K562 (cell line): Measurements from ENCODE around the gene PON1. TPM values are rescaled to one million over a fixed set of nuclear protein-coding genes. Genes with fewer than 3 reads are reported as not detected.

Source experiments
- ATAC-seq: fragments of 200-7000 bp; cut with Tn5 transposase; 3 replicates; pipeline ENCODE4 v1.9.1; 2020; ENCODE audit warnings: moderate library complexity
- BruUV-seq: library from RNA; stranded (reverse); fragments of 400-500 nt; replicated peaks from 2 replicates; lab custom pipeline; 2021; lab: Mats Ljungman, UMichigan
- CTCF ChIA-PET: fragments of 300-600 bp; formaldehyde crosslinking; extraction: SDS; loops from one replicate; lab custom pipeline; 2021; ENCODE audit warnings: low intra/inter-chr PET ratio; lab: Yijun Ruan, JAX
- POLR2A ChIA-PET: fragments of 300-600, 350-650 bp; sonication (Branson Sonifier 250); formaldehyde crosslinking; extraction: SDS; loops from one replicate; lab custom pipeline; 2021; ENCODE audit warnings: antibody characterized with exemption, inconsistent platforms; lab: Yijun Ruan, JAX
- DNase-seq, 4 experiments: peaks; one replicate each; pipeline versions ENCODE4 v3.0.0 to v3.0.0-alpha.2; 2011 to 2018; ENCODE audit warnings: low spot score in 3 of 4, mixed read lengths in 3 of 4; ENCODE audit errors: extremely low read depth in 1 of 4
- FAIRE-seq: peaks from 2 replicates; lab custom pipeline; 2011; peaks lifted over from hg19 to GRCh38; lab: Jason Lieb, UNC
- H2AFZ ChIP-seq: 2 replicates; pipeline ENCODE4 v1.6.0; 2011; ENCODE audit warnings: low read depth, low read length, control low read depth, inconsistent platforms
- H3K27ac ChIP-seq: fragments of 200-600 bp; 3 replicates; pipeline ENCODE4 v1.8.0; 2011; ENCODE audit warnings: low read depth, mild to moderate bottlenecking, control low read depth, inconsistent platforms, low read length, moderate library complexity, mixed read lengths; ENCODE audit errors: extremely low read depth
- H3K27me3 ChIP-seq, 2 experiments: fragments of 300-600 bp in 1 of 2; 2 replicates in 1 of 2; 3 replicates in 1 of 2; pipeline versions ENCODE4 v1.6.0 to v1.8.0; 2011; ENCODE audit warnings: inconsistent platforms in 2 of 2, low read length in 2 of 2, mild to moderate bottlenecking in 1 of 2, mixed read lengths in 1 of 2, moderate library complexity in 1 of 2; ENCODE audit not compliant: control insufficient read depth in 2 of 2, insufficient read depth in 2 of 2
- H3K36me3 ChIP-seq: fragments of 300-600 bp; 3 replicates; pipeline ENCODE4 v1.8.0; 2011; ENCODE audit warnings: mild to moderate bottlenecking, low read length, inconsistent platforms; ENCODE audit not compliant: control insufficient read depth, insufficient read depth
- H3K4me1 ChIP-seq, 2 experiments: fragments of 200-600 bp in 1 of 2; replicated peaks in 1 of 2; 2 replicates in 1 of 2; 3 replicates in 1 of 2; pipeline versions ENCODE4 v1.5.1 to v1.8.0; 2011; ENCODE audit warnings: inconsistent platforms in 2 of 2, low read length in 2 of 2, mild to moderate bottlenecking in 1 of 2, mixed read lengths in 1 of 2, moderate library complexity in 1 of 2; ENCODE audit not compliant: control insufficient read depth in 2 of 2, insufficient read depth in 2 of 2
- H3K4me2 ChIP-seq: 2 replicates; pipeline ENCODE4 v1.6.1; 2011; ENCODE audit warnings: low read length, control low read depth, inconsistent platforms, mixed read lengths; ENCODE audit not compliant: insufficient read depth
- H3K4me3 ChIP-seq: fragments of 200-600 bp; sonication (generic), shearing (Covaris generic); 2 replicates; pipeline ENCODE4 v1.5.1; 2016; ENCODE audit warnings: control low read depth, inconsistent platforms
- H3K79me2 ChIP-seq: fragments of 200-600 bp; 3 replicates; pipeline ENCODE4 v1.8.0; 2011; ENCODE audit warnings: low read length, inconsistent platforms; ENCODE audit not compliant: control insufficient read depth, insufficient read depth
- H3K9ac ChIP-seq, 2 experiments: 2 replicates each; pipeline versions ENCODE4 v1.6.0 to v1.6.1; 2011; ENCODE audit warnings: low read depth in 2 of 2, low read length in 2 of 2, control low read depth in 1 of 2, inconsistent platforms in 1 of 2, mild to moderate bottlenecking in 1 of 2, mixed read lengths in 1 of 2; ENCODE audit not compliant: insufficient read depth in 1 of 2
- H3K9me1 ChIP-seq: one replicate; pipeline ENCODE4 v1.6.0; 2011; ENCODE audit warnings: inconsistent platforms, mild to moderate bottlenecking, low read length, moderate library complexity; ENCODE audit not compliant: control insufficient read depth, insufficient read depth
- H3K9me3 ChIP-seq: replicated peaks from 2 replicates; pipeline ENCODE4 v1.5.1; 2011; ENCODE audit warnings: low read depth, low read length, inconsistent platforms; ENCODE audit not compliant: control insufficient read depth, insufficient read depth
- H4K20me1 ChIP-seq: replicated peaks from 2 replicates; pipeline ENCODE4 v1.6.1; 2011; ENCODE audit warnings: low read length, inconsistent platforms, mixed read lengths; ENCODE audit not compliant: control insufficient read depth, insufficient read depth
- BCL6 ChIP-seq: fragments of 250-450 bp; sonication (Bioruptor Pico); IDR thresholded peaks from 2 replicates; pipeline ENCODE4 v1.4.0; 2020
- CTBP1 ChIP-seq: fragments of 450-650 bp; IDR thresholded peaks from 2 replicates; pipeline ENCODE4 v1.6.1; 2016; ENCODE audit warnings: borderline replicate concordance
- ESRRA ChIP-seq: fragments of 450-650 bp; IDR thresholded peaks from 2 replicates; pipeline ENCODE4 v1.6.1; 2014; ENCODE audit warnings: low read depth, mild to moderate bottlenecking, moderate library complexity, borderline replicate concordance
- FOS ChIP-seq: IDR thresholded peaks from 3 replicates; pipeline ENCODE4 v1.6.1; 2011; ENCODE audit not compliant: insufficient read length; ENCODE audit errors: extremely low read depth
- PHF21A ChIP-seq: fragments of 450-650 bp; IDR thresholded peaks from 2 replicates; pipeline ENCODE4 v1.6.1; 2017; ENCODE audit warnings: low read depth, borderline replicate concordance
- RBM34 ChIP-seq: fragments of 200-400 bp; formaldehyde crosslinking; IDR thresholded peaks from 2 replicates; pipeline ENCODE4 v1.6.1; 2018; ENCODE audit warnings: low read length, borderline replicate concordance; ENCODE audit not compliant: insufficient read depth
- SMAD2 ChIP-seq: fragments of 150-350 bp; IDR thresholded peaks from 2 replicates; pipeline ENCODE4 v1.6.1; 2014; ENCODE audit warnings: low read depth, mild to moderate bottlenecking, low read length
- TCFL5 ChIP-seq: fragments of 250-450 bp; sonication (Bioruptor Pico); conservative IDR thresholded peaks from 2 replicates; pipeline ENCODE4 v1.6.1; 2021; ENCODE audit warnings: mild to moderate bottlenecking, moderate library complexity, matching md5 sums
- ZFP1 ChIP-seq: fragments of 450-650 bp; formaldehyde crosslinking; IDR thresholded peaks from 2 replicates; pipeline ENCODE4 v1.4.0; 2020; ENCODE audit warnings: mild to moderate bottlenecking, mixed read lengths
- ZNF444 ChIP-seq: fragments of 250-450 bp; sonication (Bioruptor Pico); IDR thresholded peaks from 2 replicates; pipeline ENCODE4 v1.4.0; 2020; ENCODE audit warnings: mild to moderate bottlenecking, moderate library complexity
- WGBS: fragments of 100-300 bp; shearing (Covaris generic); methylation state at CpG from one replicate; pipeline ENCODE4 v1.1.6; 2016; ENCODE audit warnings: low coverage, mixed read lengths; ENCODE audit not compliant: insufficient coverage; ENCODE audit errors: missing lambda C conversion rate; 5-methylcytosine and 5-hydroxymethylcytosine counted together
- in situ Hi-C: fragments of 300-500 bp; cut with MboI; formaldehyde crosslinking; loops from 4 replicates; pipeline ENCODE4 v1.15.0; 2018; ENCODE audit warnings: inconsistent platforms, mixed read lengths
- intact Hi-C: fragments of 100-400 bp; cut with micrococcal nuclease; formaldehyde crosslinking; loops from 2 replicates; pipeline ENCODE4 v1.14.2; 2022
- polyA plus RNA-seq, 8 experiments: library from polyadenylated mRNA; depleted of rRNA in 4 of 8; stranded (reverse) in 5 of 8; unstranded in 3 of 8; fragments of >200 nt; fragmentation: Nextera tagmentation in 2 of 8; fragmentation: Illumina TruSeq in 1 of 8; extraction: Ambion mirVana in 2 of 8; extraction: Trizol in 1 of 8; gene quantifications; 2 replicates each; pipeline versions ENCODE4 v1.2.1 to v1.2.3, GENCODE V29; 2011 to 2014; ENCODE audit warnings: inconsistent platforms in 1 of 8, missing spikeins in 1 of 8
- total RNA-seq, 7 experiments: library from RNA; depleted of rRNA in 6 of 7; stranded (reverse); fragments of >200 nt in 6 of 7; fragmentation: Illumina TruSeq in 2 of 7; extraction: Trizol in 2 of 7; gene quantifications; 2 replicates each; pipeline versions ENCODE4 v1.2.1 to v1.2.3, GENCODE V29; 2011 to 2021; ENCODE audit warnings: low replicate concordance in 1 of 7
- TF ChIP-seq, protein P1 (sequence below): IDR thresholded peaks from 2 replicates; pipeline ENCODE4 v1.6.1; 2012; ENCODE audit warnings: low read depth, low read length, improper control_type of control experiment, borderline replicate concordance

Gene PON1
- total and polyA plus RNA-seq, 9 of the 15 experiments (the other 6 are each of a cell fraction or from before 2014, with no cell fraction given), result not detected

DNA sequence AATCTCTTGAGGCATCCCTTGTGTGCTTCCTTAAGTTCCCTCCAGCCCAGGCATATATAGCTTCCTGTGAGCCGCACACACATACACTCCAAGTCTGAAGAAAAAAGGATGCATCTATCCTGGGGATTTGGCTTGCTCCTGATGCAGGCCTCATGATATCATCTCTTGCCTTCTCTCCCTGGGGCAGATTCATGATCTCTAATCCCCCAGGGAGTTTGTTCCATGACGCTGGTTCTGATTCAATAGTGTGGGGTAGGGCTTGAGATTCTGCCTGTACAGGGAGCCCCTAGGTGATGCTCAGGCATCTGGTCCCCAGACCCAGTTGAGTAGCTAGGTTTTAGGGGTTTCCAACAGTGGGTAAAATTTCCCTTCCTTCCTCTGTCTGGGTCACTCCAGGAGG, 1.5 kb downstream of the PON1 start:
- Histone ChIP-seq H3K4me3 (no peak overlapping the region), H3K9ac (no peak overlapping the region), H4K20me1 (no peaks in the 10 kb centered on the region), H3K9me3 (no peaks in the 10 kb centered on the region), H3K36me3 (no peaks in the 10 kb centered on the region), H3K4me1 (no peaks in the 10 kb centered on the region; a peak in 1 of 5 replicates), H3K4me2 (no peak overlapping the region), H2AFZ (no peak overlapping the region), H3K27me3 (peaks cover 0 to 7% of the 10 kb centered on the region in 2 experiments; a peak in 1 of 5 replicates), H3K79me2 (no peaks in the 10 kb centered on the region), H3K27ac (no peak overlapping the region), H3K9me1 (no peaks in the 10 kb centered on the region)
- intact Hi-C loops (no loop called here), in situ Hi-C loops (no loop called here)
- no peak for DNase-seq
- CTCF ChIA-PET, result no interaction called here
- POLR2A ChIA-PET, result no interaction called here
- no peak for TF ChIP-seq TCFL5 (CRISPR knock-in tag)
- TF ChIP-seq ESRRA, result no peak
- TF ChIP-seq FOS, result no peak
- FAIRE-seq, result no peak
- 0% methylated on average over 2 of the region's 2 CpGs for WGBS
- no TSS peak for BruUV-seq
- ATAC-seq, result no peak

DNA sequence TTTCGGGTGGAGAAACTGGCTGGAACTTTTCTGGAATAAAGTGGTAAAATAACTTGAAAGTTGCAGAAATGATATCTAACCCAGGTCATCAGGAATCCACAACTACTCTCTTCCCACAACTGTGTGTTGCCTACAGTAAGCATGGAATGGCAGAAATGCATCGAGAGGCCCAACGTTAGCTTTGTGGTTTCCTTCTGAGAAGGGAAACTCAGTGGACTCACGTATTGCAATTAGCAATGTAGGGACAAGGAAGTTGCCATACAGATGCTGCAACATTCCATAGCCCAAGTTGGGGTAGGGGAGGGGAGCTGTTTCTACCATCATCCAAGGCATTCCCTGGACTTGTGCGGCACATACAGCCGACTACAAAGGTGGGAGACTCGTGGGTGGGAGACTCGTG, 1.9 kb downstream of the PON1 start:
- H3K27ac ChIP-seq, result no peak overlapping the region
- H3K36me3 ChIP-seq, result no peaks in the 10 kb centered on the region
- in situ Hi-C loops, result no loop called here
- H3K4me2 ChIP-seq, result no peak overlapping the region
- H4K20me1 ChIP-seq, result no peaks in the 10 kb centered on the region
- H3K79me2 ChIP-seq, result no peaks in the 10 kb centered on the region
- ATAC-seq, result no peak
- DNase-seq, result no peak
- FAIRE-seq, result no peak
- ChIA-PET POLR2A (no interaction called here), CTCF (no interaction called here)
- BruUV-seq, result no TSS peak
- H3K4me1 ChIP-seq, result no peaks in the 10 kb centered on the region; a peak in 2 of 5 replicates
- no peaks in the 10 kb centered on the region for H3K9me3 ChIP-seq
- WGBS, result 1% methylated on average over 8 of the region's 8 CpGs
- H3K27me3 ChIP-seq, result peaks cover 0 to 7% of the 10 kb centered on the region in 2 experiments; a peak in 1 of 5 replicates
- no peak overlapping the region for H3K9ac ChIP-seq
- H3K9me1 ChIP-seq, result no peaks in the 10 kb centered on the region
- intact Hi-C loops, result no loop called here
- H3K4me3 ChIP-seq, result no peak overlapping the region
- no peak overlapping the region for H2AFZ ChIP-seq
- no peak for TF ChIP-seq PHF21A
- TF ChIP-seq, protein P1, sequence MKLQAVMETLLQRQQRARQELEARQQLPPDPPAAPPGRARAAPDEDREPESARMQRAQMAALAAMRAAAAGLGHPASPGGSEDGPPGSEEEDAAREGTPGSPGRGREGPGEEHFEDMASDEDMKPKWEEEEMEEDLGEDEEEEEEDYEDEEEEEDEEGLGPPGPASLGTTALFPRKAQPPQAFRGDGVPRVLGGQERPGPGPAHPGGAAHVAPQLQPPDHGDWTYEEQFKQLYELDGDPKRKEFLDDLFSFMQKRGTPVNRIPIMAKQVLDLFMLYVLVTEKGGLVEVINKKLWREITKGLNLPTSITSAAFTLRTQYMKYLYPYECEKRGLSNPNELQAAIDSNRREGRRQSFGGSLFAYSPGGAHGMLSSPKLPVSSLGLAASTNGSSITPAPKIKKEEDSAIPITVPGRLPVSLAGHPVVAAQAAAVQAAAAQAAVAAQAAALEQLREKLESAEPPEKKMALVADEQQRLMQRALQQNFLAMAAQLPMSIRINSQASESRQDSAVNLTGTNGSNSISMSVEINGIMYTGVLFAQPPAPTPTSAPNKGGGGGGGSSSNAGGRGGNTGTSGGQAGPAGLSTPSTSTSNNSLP, result no peak
- no peak for TF ChIP-seq ZNF444 (CRISPR knock-in tag)
- no peak for TF ChIP-seq BCL6 (CRISPR knock-in tag)
- no peak for TF ChIP-seq CTBP1
- TF ChIP-seq ZFP1 (CRISPR knock-in tag), result no peak
- TF ChIP-seq TCFL5 (CRISPR knock-in tag), result no peak
- TF ChIP-seq SMAD2, result no peak
- TF ChIP-seq RBM34, result no peak
